HG03060 (cell line): ENCODE data around the gene CDC37L1.

Source experiments
- ATAC-seq: cut with Tn5 transposase; IDR thresholded peaks from one replicate; pipeline ENCODE4 v1.9.1; 2021; ENCODE audit warnings: low read depth, moderate number of reproducible peaks; ENCODE audit not compliant: unreplicated experiment

The CDC37L1 gene

DNA sequence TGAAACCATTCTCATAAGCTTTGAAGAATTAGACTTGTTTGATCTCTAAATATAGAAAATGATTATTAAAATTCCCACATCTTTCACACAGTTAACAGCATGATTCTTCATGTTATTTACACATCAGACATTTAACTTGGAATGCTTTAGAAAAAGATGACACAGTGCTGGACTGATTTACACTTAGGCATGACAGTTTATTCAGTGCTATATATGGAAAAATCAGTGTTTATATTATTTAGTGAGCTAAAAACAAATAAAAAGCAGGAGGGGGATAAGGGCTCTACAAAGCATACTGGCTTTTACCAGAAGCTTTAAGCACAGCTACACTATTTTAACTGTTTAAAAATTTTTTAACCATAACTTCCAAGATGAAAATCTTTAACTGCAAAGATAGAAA is 30.0 kb downstream of the CDC37L1 start:
- ATAC-seq = no peak

DNA sequence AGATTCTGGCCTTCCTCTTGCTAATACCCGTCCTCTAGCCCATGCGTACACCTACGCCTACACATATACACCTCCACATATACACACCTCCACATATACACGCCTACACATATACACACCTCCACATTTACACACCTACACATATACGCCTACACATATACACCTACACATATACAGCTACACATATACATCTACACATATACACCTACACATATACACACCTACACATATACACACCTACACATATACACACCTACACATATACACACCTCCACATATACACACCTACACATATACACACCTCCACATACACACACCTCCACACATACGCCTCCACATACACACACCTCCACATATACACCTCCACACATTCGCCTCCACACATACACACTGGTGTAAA is 34.5 kb downstream of the CDC37L1 start:
- no peak for ATAC-seq

DNA sequence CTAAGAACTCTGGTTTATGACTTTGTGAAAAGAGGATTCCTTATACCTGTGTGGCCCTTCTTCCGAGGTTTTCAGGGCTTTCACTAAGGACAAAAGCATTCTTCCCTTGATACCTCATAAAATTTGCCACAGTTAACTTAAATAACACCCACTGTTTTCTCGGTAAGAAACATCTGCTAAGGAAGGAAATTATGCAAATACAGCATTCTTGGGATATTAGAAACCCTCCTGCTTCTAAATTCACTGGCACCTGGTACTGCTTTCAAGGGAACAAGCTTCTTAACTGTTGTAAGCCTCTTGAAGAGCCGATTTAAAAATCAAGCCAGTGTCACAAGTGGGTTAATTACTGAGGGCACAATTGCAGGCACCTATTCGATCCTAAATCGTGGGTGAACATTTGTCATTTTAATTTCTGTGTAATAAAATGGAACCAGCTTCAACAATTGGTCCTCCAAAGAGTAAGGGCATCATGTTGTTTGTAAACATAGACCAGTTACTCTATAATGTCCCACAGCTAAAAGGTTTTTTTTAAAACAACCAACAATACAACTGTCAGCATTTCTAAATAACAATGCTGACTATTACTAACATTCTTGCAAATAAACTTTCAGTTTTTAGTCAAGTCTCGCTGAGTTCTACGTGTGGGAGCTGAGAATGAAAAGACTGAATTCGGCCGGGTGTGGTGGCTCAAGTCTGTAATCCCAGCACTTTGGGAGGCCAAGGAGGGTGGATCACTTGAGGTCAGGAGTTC is 35.1 kb downstream of the CDC37L1 start:
- ATAC-seq = no peak

DNA sequence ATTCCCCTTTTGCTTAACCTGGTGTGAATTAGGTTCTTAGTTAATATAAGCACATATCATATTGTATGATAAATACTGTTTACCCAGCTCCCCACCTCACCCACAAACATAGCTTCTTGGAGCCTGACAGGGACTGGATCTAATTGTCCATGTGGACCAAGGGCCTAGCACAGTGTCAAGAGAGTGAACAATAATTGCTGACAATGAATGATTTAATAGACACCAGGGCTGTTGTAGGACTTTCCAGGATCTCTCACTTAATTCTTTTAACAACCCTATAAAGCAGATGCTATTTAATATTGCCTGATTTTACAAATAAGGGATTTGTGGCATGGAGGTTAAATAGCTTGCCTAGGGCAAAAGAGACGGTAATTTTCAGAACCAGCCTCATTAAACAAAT is 36.8 kb downstream of the CDC37L1 start:
- no peak for ATAC-seq

DNA sequence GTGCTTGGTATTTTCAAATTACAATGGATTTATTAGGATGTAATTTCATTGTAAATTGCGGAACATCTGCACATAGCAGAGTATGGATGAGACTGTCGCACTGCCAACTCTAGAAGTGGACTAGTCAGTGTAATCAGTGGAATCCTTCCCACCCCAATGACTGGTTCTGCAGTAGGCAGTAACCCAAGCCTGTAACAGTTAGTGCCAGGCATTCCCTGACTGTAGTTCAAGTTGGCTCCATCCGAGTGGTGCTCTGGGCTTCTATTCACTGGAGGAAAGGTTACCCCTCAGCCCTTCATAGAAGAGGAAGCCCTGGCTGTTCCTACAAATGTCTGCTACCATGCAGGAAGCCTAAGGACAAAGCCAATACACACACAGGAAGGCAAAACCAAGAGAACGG is 38.4 kb downstream of the CDC37L1 start:
- no peak for ATAC-seq

DNA sequence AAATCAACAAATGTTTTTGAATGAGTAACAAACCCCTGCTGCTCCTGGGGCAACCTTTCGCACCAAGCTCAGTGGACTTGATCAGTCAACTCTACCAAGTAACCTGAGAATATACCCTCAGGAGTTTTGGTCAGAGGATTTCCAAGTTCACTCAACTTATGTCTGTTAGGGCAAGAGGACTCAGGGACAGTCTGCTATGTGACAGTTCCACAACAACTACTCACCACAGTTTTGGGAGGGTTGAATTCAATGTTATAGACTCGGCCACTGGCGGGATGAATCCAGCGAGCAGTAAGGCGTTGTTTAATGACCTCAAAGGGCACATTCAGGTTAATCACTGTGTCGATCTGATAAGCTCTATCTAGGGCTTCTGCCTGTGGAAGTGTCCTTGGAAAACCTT is 39.5 kb downstream of the CDC37L1 start:
- no peak for ATAC-seq

DNA sequence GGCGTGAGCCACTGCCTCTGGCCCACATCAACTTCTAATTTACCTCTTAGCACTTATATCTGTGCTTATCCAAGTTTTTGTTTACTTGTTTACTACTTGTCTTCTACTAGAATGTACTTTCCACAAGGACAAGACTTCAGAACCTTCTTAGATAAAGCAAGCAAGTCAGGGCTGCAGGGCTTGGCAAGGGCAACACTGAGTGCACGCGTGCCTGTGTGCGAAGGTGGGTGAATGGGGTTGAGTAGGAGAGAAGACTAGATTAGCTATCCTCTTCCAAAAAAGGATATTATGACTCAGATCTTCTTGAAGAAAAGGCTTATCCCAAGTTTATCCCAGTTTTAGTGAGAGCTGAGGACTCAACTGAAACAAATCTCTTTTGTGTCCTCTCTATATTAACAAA is 42.4 kb downstream of the CDC37L1 start:
- ATAC-seq = no peak

DNA sequence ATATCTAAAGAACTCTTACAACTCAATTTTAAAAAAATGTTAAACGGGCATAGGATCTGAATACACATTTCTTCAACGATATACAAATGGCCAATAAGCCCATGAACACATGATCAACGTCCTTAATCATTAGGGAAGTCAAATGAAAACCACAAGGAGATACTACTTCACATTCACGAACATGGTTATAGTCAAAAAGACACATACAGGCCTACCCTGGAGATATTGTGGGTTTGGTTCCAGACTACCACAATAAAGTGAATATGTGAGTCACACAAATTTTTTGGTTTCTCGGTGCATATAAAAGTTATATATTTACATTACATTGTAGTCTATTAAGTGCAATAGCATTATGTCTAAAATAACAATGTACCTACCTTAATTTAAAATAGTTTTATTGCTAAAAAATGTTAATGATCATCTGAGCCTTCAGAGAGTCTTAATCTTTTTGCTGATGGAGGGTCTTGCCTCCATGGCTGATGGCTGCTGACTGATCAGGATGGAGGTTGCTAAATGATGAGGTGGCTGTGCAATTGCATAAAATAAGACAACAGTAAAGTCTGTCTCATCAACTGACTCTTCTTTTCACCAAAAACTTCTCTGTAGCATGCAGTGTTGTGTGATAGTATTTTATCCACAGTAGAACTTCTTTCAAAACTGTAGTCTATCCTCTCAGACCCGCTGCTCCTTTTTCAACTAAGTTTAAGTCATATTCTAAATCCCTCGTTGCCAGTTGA is 46.5 kb downstream of the CDC37L1 start:
- ATAC-seq = no peak

DNA sequence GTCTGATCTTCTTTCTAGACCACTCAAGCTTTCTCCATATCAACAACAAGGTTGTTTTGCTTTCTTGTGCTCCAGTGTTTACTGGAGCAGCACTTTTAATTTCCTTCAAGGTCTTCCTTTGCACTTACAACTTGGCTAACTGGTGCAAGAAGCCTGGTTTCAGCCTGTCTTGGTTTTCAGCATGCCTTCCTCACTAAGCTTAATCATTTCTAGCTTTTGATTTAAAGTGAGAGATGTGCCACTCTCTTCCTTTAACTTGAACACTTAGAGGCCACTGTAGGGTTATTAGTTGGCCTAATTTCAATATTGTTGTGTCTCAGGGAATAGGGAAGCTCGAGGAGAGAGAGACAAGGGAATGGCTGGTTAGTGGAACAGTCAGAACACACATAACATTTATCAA is 48.2 kb downstream of the CDC37L1 start:
- ATAC-seq = no peak

DNA sequence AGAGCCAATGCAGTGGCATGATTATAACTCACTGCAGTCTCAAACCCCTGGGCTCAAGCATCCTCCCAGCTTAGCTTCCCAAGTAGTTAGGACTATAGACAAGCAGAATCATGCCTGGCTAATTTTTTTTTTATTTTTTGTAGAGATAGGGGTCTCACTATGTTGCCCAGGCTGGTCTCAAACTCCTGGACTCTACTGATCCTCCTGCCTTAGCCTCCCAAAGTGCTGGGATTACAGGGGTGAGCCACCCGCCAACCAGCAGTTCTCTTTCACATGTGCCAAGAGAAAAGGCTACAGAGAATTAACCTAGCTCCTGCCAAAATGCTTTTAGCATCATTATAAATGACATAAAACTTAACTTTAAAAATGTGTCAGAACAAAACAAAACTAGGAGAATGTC is 53.5 kb downstream of the CDC37L1 start:
- no peak for ATAC-seq

DNA sequence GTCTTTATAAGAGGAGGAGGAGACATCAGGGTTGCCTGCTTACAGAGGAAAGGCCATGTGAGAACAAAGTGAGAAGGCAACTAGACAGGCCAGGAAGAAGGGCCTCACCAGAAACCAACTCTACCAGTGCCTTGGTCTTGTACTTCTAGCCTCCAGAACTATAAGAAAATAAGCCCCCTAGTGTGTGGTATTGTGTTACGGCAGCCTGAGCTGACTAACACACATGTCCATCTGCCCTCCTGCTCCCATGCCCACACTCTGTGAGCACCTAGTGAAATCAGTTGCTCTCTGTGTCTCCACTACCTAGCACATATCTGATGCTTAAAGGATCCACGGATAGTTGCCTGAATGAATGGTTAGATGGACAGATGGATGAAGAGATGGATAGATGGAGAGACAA is 54.8 kb downstream of the CDC37L1 start:
- no peak for ATAC-seq

DNA sequence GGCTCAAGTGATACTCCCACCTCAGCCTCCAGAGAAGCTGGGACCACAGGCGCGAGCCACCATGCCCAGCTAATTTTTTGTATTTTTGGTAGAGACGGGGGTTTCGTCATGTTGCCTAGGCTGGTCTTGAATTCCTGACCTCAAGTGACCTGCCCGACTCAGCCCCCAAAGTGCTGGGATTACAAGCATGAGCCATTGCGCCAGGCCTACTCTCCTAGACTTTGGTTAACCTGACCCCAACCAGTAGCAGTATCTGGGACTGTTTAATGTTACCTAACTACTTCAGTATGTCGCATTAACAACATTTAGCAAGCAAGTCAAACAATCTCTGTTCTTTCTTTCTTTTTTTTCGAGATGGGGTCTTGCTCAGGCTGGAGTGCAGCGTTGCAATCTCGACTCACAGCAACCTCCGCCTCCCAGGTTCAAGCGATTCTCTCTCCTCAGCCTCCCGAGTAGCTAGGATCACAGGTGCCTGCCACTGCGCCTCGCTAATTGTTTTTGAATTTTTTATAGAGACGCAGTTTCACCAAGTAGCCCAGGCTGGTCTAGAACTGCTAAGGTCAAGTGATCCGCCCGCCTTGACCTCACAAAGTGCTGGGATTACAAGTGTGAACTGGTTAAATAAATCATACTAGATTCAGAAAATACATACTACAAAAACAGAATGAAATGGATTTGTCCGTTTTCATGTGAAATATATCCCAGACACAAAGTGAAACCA is 59.7 kb downstream of the CDC37L1 start:
- ATAC-seq = no peak

DNA sequence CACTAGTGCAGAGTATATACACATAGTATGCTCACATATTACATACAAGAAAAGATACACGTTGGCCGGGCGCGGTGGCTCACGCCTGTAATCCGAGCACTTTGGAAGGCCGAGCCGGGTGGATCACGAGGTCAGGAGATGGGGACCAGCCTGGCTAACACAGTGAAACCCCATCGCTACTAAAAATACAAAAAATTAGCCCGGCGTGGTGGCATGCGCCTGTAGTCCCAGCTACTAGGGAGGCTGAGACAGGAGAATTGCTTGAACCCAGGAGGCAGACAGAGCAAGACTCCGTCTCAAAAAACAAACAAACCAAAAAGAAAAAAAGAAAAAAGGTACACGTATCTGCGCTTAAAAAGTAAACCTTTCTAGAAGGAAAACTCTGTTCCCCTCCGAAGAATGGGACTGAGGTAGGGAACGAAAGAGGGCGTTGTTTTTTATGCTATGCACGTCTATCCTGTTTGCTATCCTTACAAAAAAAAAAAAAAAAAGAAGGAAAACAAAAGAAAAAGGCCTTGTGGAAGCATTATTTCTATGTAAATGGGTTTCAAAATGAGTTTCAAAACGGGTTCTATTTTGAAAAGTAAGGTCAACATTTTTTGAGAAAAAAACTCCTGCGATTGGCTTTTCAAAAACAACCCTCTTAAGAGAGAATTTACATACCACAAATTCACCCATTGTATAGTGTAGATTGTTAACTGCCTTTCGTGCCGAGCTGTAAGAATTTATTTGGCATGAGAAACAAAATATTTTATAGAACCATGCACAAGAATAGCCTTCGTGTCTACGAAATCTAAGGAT is 60.4 kb downstream of the CDC37L1 start:
- no peak for ATAC-seq

DNA sequence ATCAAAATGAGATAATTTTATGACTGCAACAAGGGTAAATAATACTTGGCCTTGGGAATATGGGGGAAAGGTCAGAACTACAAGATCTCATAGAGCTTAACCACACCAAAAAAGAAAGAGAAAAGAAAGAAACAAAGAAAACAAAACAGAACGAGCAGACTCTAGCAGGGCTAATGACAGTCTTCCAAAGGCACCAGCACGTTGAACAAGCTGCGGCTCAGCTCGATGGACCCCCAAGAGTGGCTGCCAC is 60.9 kb downstream of the CDC37L1 start:
- no peak for ATAC-seq

DNA sequence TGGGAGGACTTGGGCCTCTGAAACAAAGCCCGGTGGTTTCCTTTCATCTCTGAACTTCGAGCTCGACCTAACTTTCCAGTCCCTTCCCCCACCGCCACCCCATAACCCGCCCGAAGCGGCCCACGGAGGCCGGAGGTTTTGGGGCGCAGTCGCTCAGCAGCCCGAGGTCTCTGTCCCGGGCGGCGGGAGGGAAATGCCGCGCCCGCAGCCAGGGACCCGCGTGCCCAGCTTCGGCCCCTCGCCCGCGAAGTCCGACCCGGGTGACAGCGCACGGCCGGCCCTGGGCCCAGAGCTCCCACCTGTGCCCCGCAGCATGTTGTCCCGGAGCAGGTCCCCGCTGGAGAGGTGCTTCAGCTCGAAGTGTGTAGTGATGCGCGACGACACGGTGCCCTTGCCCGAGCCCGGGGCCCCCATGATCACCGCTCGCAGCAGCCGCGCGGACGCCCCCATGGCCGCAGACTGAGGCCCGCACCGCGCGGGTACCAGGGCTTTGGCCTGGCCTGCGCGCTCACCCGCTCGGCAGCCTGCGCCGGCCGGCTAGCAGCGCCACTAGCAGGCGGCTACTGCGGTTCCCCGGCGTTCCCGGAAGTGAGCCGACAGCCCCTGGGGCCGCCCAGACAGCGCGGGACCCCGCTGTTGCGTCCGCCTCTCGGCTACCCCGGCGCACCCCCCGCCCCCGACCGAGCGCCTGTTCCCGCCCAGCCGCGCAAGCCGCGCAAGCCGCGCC is 61.4 kb downstream of the CDC37L1 start, which contains the start of gene AK3:
TSS of gene AK3 (minus strand) at position 565 of the 727 bp plus-strand sequence. CDS start at position 450, 115 bp downstream.
- peak; percentile 73 for ATAC-seq

DNA sequence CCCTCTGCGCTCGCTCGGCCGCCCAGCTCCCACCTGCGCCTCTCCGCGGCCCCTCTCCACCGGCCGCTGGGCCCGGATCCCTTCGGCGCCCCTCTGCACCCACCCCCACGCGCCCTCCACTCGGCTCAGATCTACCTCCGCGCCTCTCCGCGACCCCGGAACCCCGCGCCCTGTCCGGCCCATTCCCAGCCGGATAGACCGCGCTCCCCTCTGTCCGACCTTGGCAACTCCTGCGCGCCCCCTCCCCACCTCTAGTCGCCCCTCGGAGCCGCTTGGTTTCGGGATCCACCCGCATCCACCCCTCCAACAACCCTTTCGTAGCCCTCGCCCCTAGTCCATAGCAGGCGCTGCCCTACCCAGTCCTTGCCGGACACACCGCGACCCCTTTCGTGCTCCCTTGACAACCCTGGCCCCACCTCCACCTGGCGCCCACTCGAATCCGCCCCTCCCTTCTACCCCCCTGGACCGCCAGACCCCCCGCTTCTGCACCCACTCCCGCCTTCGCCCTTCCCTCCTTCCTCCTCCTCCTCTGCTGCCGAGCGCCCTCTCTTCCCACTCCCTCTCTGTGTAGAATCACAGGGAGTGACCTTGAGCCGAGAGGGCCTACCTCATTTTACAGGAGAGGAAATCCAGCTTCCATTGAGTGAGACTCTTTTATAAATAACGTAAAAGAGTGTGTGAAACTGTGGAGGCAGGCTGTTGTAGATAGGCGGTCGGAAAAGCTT is 62.2 kb downstream of the CDC37L1 start:
- ATAC-seq = no peak

DNA sequence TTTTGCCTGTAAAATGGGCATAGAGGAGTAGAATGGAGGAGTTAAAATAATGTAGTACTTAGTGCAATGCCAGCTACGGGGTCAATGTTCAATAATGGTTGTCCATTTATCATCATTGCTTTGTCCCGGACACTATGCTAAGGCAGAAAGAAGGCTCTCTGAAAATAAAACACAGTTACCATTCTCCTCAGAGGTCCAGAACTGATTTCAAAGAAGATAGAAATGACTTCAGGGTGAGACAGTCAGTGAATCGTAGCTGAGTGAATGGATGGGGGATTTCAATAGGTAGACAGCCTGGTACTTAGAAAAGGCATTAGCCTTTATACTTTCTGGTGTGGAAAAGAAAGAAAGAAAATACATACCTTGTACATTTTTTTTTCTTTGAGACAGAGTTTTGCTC is 62.9 kb downstream of the CDC37L1 start:
- no peak for ATAC-seq

DNA sequence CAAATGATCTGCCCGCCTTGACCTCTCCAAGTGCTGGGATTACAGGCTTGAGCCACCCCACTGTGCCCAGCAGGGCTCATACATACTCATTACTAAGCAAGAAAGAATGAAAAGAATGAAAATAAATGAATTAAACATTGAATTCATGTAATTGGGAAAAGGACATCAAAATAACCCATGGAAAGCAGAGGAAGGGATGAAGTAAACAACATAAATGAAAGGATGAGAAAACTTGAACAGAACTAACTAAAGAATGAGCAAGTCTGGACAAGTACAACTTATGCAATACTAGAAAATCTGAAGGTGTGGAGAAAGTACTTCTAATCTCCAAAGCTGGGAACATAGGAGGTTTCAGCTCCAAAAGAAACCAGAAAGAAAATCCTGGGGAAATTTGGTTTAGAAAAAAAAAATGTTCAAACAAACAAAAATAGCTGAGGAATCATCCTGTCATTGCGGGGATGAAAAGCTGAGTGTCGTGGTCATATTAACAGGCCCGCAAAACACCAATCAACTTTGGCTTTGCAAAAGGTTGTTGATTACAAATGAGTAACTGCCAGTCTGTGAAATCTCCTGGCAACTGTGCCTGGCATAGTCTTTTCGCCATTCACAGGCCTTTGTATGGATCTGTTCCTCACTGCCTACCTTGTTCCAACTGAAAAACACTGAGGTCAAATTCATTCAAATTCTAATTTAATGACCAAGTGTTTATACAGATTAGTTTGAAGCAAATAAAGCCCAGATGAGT is 63.9 kb downstream of the CDC37L1 start:
- no peak for ATAC-seq
